ENCODE results near the gene CDK6.

- no peak for TF ChIP-seq EZH2 (IDR thresholded peaks at IDR 0.05)
- TF ChIP-seq POLR2AphosphoS5 (IDR thresholded peaks at IDR 0.05; ENCODE audit: low read depth, low read length) = no peak
- TF ChIP-seq POLR2A (IDR thresholded peaks at IDR 0.05; ENCODE audit: borderline replicate concordance, extremely low read depth, insufficient read depth, insufficient read length) = no peak
- TF ChIP-seq CTCF (IDR thresholded peaks at IDR 0.05 in 2 of 3, conservative IDR thresholded peaks at IDR 0.05 in 1 of 3; ENCODE audit: borderline replicate concordance in 1 of 3, insufficient read depth in 1 of 3, low read depth in 2 of 3, low read length in 2 of 3) = no peak
- no peak for TF ChIP-seq ZBTB33 (IDR thresholded peaks at IDR 0.05; ENCODE audit: extremely low read depth, insufficient replicate concordance, low read length)
- no peak for TF ChIP-seq ATF3 (IDR thresholded peaks at IDR 0.05)
- TF ChIP-seq MAX (IDR thresholded peaks at IDR 0.05) = no peak
- no peak for TF ChIP-seq ZFX (IDR thresholded peaks at IDR 0.05)
- no peak for TF ChIP-seq REST (IDR thresholded peaks at IDR 0.05; ENCODE audit: low read depth)
Measured at GRCh38 chr7:92621561-92622023, 214.8 kb downstream of the CDK6 start.

Data from HCT116 (cell line).